GM12801 (cell line): Measurements from ENCODE around the gene SGSM1.

Experiments
- CTCF ChIP-seq: IDR thresholded peaks from one replicate; pipeline ENCODE4 v1.5.1; 2011; ENCODE audit warnings: control low read depth; ENCODE audit not compliant: insufficient read length; ENCODE audit errors: extremely low read depth

Gene SGSM1

DNA sequence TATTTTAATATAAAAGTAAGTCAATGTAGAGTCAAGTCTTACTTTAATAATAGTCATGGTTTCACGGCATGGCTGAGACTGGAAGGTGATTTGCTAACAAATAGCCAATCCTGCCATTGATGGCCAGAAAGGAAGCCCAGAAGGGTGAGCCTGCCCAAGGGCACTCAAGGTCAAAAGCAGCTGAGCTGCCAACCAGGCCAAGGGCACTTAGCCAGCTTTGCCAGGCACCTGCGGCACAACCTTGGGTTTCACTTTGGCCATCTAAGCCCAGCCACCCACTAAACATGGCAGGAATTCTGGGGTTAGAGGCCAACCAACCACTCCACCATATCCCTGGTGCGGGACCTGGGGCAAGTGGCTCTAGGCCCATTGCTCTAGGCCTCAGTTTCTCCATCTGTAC lies 136.3 kb downstream of the SGSM1 start:
- no peak for TF ChIP-seq CTCF

- no peak for TF ChIP-seq CTCF
Measured at GRCh38 chr22:24944217-24944937, 138.4 kb downstream of the SGSM1 start.

DNA sequence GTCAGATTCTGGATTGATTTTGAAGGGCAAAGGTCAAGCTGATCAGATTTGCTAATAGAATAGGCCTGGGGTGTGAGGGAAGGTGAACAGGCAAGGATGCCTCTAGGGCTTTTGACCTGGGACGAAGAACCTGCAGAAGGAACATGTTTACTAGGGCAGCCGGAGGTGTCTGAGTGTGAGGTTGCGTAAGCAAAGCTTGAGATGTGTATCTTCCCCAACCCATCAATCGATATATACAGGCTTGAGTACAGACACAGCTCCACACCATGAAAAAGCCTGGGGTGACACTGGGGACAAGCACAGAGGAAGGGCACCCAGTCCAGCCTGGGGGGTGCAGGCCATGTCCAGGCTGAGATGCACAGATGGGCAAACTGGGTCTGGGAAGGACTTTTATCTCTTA lies 139.4 kb downstream of the SGSM1 start:
- no peak for TF ChIP-seq CTCF

DNA sequence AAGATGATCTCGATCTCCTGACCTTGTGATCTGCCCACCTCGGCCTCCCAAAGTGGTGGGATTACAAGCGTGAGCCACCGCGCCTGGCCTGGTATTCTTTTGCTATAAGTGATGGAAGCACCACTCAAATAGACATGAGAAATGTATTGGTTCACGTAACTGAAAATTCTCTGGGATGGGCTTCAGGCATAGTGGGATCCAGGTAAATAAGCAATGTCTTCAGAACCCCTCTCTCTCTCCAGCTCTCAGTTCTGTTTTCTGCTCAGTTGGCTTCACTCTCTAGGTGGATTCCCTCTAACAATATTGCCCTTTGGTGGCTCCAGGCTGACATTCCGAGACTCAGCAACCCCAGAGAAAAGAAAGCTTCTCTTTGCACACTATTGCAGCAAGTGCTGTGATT lies 141.4 kb downstream of the SGSM1 start:
- TF ChIP-seq CTCF, result no peak

- no peak for TF ChIP-seq CTCF
Measured at GRCh38 chr22:24947881-24948280, 141.9 kb downstream of the SGSM1 start.

- TF ChIP-seq CTCF, result no peak
Measured at GRCh38 chr22:24948356-24949202, 142.6 kb downstream of the SGSM1 start.

DNA sequence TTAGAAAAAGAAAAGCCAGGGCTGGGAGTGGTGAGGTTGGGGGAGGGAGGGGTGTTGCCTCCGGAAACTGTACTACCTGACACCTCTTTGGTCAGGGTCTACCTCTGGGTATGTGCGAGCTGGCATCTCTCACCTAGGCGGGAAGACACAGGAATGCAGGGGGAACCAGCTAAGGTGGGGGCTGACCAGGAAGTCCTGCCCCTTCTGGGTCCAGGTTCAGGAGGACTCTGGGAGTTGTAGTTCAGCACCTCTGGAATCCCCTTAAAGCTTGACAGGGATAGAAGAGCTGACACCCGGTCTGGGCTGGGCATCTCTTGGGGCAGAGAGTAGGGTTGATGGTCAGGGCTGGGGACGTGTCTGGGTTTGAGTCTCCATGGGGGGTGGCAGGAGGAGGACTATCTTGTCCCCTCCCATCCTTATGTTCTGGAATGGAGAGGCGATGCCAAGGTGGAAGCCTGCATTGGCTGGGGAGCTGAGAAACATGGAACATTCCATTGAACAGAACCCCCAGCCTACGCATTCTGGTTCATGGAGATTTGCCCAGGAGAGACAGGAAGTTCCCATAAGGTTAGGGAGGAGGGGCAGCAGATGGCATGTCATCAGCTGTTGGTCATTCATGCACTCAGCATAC lies 144.4 kb downstream of the SGSM1 start:
- no peak for TF ChIP-seq CTCF
